ENCODE measurements around the gene ALLC. TPM values are rescaled to one million over a fixed set of nuclear protein-coding genes. Genes with fewer than 3 reads are reported as not detected.

Gene ALLC
- total RNA-seq, 1 experiment from 2014 or later = not detected

DNA sequence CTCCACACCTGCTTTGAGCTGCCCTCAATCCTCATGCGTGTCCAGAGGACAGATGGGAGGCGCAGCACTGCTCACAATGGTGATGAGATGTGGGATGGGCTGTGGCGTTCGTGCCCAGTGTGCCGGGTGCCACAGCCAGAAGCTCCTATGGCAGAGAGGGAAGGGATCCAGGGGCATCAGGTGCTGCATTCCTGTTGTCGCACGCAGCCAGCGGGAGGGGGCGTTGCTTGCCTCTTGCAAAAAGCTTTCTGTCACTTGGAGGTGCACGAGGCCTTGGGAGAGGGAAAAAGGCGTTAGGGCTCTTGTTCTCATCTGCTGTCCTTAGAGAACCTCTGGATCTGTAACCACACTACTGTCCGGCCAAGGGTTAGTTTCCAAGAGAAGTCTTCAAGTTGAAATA lies 29.2 kb upstream of the ALLC start:
- Histone ChIP-seq H3K27ac (ENCODE audit: low read length) (no peak overlapping the region), H3K79me2 (ENCODE audit: low read length) (no peaks in the 10 kb centered on the region), H2AFZ (ENCODE audit: low read length) (no peak overlapping the region), H3K27me3 (ENCODE audit: low read length) (no peaks in the 10 kb centered on the region), H3K4me2 (ENCODE audit: low read length) (no peak overlapping the region), H3K4me3 (ENCODE audit: low read length) (no peak overlapping the region), H3K9me3 (ENCODE audit: low read length) (no peaks in the 10 kb centered on the region), H3K36me3 (ENCODE audit: low read depth, low read length) (no peaks in the 10 kb centered on the region), H3K4me1 (ENCODE audit: insufficient read depth, low read length) (no peaks in the 10 kb centered on the region), H3K9ac (ENCODE audit: low read length) (no peak overlapping the region), H4K20me1 (ENCODE audit: low read length) (no peaks in the 10 kb centered on the region), H3F3A (ENCODE audit: low read length, unreplicated experiment) (no peaks in the 10 kb centered on the region), H3K9me2 (replicated peaks; ENCODE audit: low read length) (no peaks in the 10 kb centered on the region)
- ATAC-seq = no peak; the same call in 1 of the 2 replicates
- CTCF ChIA-PET = no interaction called here
- intact Hi-C loops (cut with micrococcal nuclease) = no loop called here
- TF ChIP-seq, protein P1, sequence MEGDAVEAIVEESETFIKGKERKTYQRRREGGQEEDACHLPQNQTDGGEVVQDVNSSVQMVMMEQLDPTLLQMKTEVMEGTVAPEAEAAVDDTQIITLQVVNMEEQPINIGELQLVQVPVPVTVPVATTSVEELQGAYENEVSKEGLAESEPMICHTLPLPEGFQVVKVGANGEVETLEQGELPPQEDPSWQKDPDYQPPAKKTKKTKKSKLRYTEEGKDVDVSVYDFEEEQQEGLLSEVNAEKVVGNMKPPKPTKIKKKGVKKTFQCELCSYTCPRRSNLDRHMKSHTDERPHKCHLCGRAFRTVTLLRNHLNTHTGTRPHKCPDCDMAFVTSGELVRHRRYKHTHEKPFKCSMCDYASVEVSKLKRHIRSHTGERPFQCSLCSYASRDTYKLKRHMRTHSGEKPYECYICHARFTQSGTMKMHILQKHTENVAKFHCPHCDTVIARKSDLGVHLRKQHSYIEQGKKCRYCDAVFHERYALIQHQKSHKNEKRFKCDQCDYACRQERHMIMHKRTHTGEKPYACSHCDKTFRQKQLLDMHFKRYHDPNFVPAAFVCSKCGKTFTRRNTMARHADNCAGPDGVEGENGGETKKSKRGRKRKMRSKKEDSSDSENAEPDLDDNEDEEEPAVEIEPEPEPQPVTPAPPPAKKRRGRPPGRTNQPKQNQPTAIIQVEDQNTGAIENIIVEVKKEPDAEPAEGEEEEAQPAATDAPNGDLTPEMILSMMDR (conservative IDR thresholded peaks at IDR 0.05; ENCODE audit: low read depth, low read length) = 0 out of 2 replicates have a peak, but pooled peaks have one; percentile 23
- TF ChIP-seq EZH2 (IDR thresholded peaks at IDR 0.05; ENCODE audit: low read length, unreplicated experiment) (no peak), EZH2phosphoT487 (IDR thresholded peaks at IDR 0.05; ENCODE audit: borderline replicate concordance, low read length) (no peak)
- POLR2A ChIA-PET (ENCODE audit: unreplicated experiment) = no interaction called here
- BruUV-seq (replicated peaks) = no TSS peak
- no peak for DNase-seq

DNA sequence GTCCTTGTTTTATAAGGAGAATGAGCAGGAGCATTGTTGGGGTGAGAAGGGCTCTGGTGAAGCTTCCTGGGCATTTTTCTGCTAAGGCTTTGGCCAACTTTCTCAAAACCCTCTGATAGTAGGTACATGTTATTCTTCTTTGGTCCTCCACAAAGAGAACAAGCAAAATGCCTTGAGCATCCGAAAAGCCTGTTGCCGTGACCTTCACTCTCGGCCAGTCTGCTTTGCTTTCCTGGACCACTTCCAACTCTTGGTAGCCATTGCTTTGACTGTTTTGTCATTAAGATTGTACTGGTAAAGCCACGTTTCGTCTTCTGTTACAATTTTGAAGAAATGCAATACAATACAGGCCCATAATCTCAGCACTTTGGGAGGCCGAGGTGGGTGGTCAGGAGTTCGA lies 27.4 kb upstream of the ALLC start:
- no peak overlapping the region for H3K27ac ChIP-seq (ENCODE audit: low read length)
- no TSS peak for BruUV-seq (replicated peaks)
- no peak overlapping the region for H3K4me2 ChIP-seq (ENCODE audit: low read length)
- no peak overlapping the region for H3K9ac ChIP-seq (ENCODE audit: low read length)
- no peaks in the 10 kb centered on the region for H3K4me1 ChIP-seq (ENCODE audit: insufficient read depth, low read length)
- no peak overlapping the region for H3K4me3 ChIP-seq (ENCODE audit: low read length)
- ATAC-seq (no peak), DNase-seq (no peak)
- H3K9me3 ChIP-seq (ENCODE audit: low read length) = no peaks in the 10 kb centered on the region
- no peaks in the 10 kb centered on the region for H3K36me3 ChIP-seq (ENCODE audit: low read depth, low read length)
- H3K9me2 ChIP-seq (replicated peaks; ENCODE audit: low read length) = no peaks in the 10 kb centered on the region
- intact Hi-C loops (cut with micrococcal nuclease) = no loop called here
- no peaks in the 10 kb centered on the region for H3K79me2 ChIP-seq (ENCODE audit: low read length)
- H3K27me3 ChIP-seq (ENCODE audit: low read length) = peaks cover 3% of the 10 kb centered on the region
- H4K20me1 ChIP-seq (ENCODE audit: low read length) = no peaks in the 10 kb centered on the region
- CTCF ChIA-PET = no interaction called here
- TF ChIP-seq, protein P1 (conservative IDR thresholded peaks at IDR 0.05; ENCODE audit: low read depth, low read length) = no peak
- H2AFZ ChIP-seq (ENCODE audit: low read length) = no peak overlapping the region
- POLR2A ChIA-PET (ENCODE audit: unreplicated experiment) = no interaction called here
- H3F3A ChIP-seq (ENCODE audit: low read length, unreplicated experiment) = no peaks in the 10 kb centered on the region

DNA sequence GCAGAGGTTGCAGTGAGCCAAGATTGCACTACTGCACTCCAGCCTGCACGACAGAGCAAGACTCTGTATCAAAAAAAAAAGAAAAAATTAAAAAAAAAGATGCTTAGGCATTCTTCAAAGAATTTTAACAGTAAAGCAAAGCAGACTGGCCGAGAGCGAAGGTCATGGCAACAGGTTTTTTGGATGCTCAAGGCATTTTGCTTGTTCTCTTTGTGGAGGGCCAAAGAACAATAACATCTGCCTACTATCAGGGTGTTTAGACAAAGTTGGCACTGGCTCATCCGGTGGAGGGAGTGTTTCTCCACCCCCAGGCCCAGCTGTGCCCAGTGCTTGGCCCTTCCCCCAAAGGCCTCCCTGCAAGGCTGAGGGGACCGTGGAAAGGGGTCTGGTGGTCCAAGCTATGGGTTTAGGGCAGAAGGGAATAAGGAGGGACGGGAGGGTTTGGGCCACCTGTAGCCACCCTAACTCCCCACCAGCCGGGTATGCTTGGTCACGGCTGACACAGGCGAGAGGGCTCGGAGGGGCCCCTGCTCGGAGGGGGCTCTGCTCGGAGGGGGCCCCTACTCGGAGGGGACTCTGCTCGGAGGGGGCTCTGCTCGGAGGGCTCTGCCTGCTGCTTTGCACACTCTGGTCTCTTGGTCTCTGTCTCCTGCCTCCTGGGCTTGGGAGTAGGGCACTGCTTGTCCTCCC lies 26.7 kb upstream of the ALLC start:
- CTCF ChIA-PET = no interaction called here
- no peaks in the 10 kb centered on the region for H3K9me3 ChIP-seq (ENCODE audit: low read length)
- TF ChIP-seq EZH2phosphoT487 (IDR thresholded peaks at IDR 0.05; ENCODE audit: borderline replicate concordance, low read length) (no peak), EZH2 (IDR thresholded peaks at IDR 0.05; ENCODE audit: low read length, unreplicated experiment) (no peak)
- TF ChIP-seq, protein P1 (conservative IDR thresholded peaks at IDR 0.05; ENCODE audit: low read depth, low read length) = no peak
- no peak overlapping the region for H3K27ac ChIP-seq (ENCODE audit: low read length)
- no peaks in the 10 kb centered on the region for H3K79me2 ChIP-seq (ENCODE audit: low read length)
- no peaks in the 10 kb centered on the region for H3F3A ChIP-seq (ENCODE audit: low read length, unreplicated experiment)
- BruUV-seq (replicated peaks) = no TSS peak
- H3K4me2 ChIP-seq (ENCODE audit: low read length) = no peak overlapping the region
- no peaks in the 10 kb centered on the region for H3K4me1 ChIP-seq (ENCODE audit: insufficient read depth, low read length)
- H3K4me3 ChIP-seq (ENCODE audit: low read length) = no peak overlapping the region
- no peaks in the 10 kb centered on the region for H4K20me1 ChIP-seq (ENCODE audit: low read length)
- peaks cover 7% of the 10 kb centered on the region for H3K27me3 ChIP-seq (ENCODE audit: low read length)
- no peaks in the 10 kb centered on the region for H3K9me2 ChIP-seq (replicated peaks; ENCODE audit: low read length)
- no peak for ATAC-seq
- POLR2A ChIA-PET (ENCODE audit: unreplicated experiment) = no interaction called here
- H3K9ac ChIP-seq (ENCODE audit: low read length) = no peak overlapping the region
- H2AFZ ChIP-seq (ENCODE audit: low read length) = no peak overlapping the region
- H3K36me3 ChIP-seq (ENCODE audit: low read depth, low read length) = no peaks in the 10 kb centered on the region
- DNase-seq = no peak
- intact Hi-C loops (cut with micrococcal nuclease) = no loop called here

All from PC-3 (cell line).